OCI-LY7 (cell line): Measurements from ENCODE around the gene GDF10.

Experiments used
- CTCF ChIP-seq: fragments of 200-600 bp; sonication (generic); conservative IDR thresholded peaks from 2 replicates; pipeline ENCODE4 v1.5.1; 2014; ENCODE audit warnings: mild to moderate bottlenecking, antibody characterized with exemption, low read length, moderate library complexity, mixed read lengths
- EZH2phosphoT487 ChIP-seq: fragments of 200-600 bp; sonication (generic); IDR thresholded peaks from 2 replicates; pipeline ENCODE4 v1.6.1; 2018; ENCODE audit warnings: low read depth, borderline replicate concordance, mild to moderate bottlenecking, mixed run types, antibody characterized with exemption, low read length, moderate library complexity, mixed read lengths

GRCh38 chr10:47353351-47353750, 53.4 kb downstream of the GDF10 start:
- no peak for TF ChIP-seq CTCF
- no peak for TF ChIP-seq EZH2phosphoT487
